ENCODE data around the gene ZNF354C. TPM values are rescaled to one million over a fixed set of nuclear protein-coding genes. Genes with fewer than 3 reads are reported as not detected.
"Not testable (repeated sequence)": the region's sequence is repeated elsewhere in the genome, so short reads cannot be mapped to it uniquely, and the experiment has no call there.

The ZNF354C gene
- total RNA-seq, 1 donor from 2014 or later, result 29.8 TPM

DNA sequence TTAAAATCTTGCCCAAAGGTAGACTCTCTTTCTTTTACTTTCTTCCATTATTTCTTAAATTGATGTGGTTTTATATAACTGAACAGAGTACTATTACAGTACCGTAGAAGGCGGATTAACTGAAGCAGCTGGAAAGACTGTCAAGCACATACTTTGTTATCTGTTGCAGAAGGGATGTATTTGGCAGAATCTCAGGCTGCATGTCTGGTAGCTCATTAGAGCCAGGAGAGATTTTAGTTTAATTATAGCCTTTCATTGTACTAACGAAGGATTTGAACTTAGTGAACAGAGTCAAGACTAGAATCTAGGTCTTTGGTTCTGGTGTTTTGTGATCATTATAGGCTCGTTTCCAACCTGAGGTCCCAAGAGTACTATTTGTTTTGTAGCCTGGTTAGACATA lies 20.6 kb downstream of the ZNF354C start:
- no peaks in the 10 kb centered on the region for H3K4me1 ChIP-seq
- H3K9me3 ChIP-seq (ENCODE audit: low read depth), result peaks cover 67% of the 10 kb centered on the region
- peaks cover 39% of the 10 kb centered on the region for H3K36me3 ChIP-seq
- H3K4me3 Mint-ChIP-seq, result no peak overlapping the region
- H3K79me2 ChIP-seq (ENCODE audit: low read depth), result no peaks in the 10 kb centered on the region
- peaks cover 81% of the 10 kb centered on the region for H3K9me3 Mint-ChIP-seq
- H4K20me1 ChIP-seq (ENCODE audit: low read depth), result no peaks in the 10 kb centered on the region
- no peak overlapping the region for H2AFZ ChIP-seq (replicated peaks)
- H3K9ac ChIP-seq, result no peak overlapping the region
- DNase-seq (ENCODE audit: low spot score), result no peak
- H3K36me3 Mint-ChIP-seq, result peaks cover 71% of the 10 kb centered on the region
- no peaks in the 10 kb centered on the region for H3K27me3 Mint-ChIP-seq (ENCODE audit: insufficient read depth, low read depth)
- no peak overlapping the region for H3K4me3 ChIP-seq
- no peaks in the 10 kb centered on the region for H3F3A ChIP-seq (ENCODE audit: low read depth)
- TF ChIP-seq, protein P1, sequence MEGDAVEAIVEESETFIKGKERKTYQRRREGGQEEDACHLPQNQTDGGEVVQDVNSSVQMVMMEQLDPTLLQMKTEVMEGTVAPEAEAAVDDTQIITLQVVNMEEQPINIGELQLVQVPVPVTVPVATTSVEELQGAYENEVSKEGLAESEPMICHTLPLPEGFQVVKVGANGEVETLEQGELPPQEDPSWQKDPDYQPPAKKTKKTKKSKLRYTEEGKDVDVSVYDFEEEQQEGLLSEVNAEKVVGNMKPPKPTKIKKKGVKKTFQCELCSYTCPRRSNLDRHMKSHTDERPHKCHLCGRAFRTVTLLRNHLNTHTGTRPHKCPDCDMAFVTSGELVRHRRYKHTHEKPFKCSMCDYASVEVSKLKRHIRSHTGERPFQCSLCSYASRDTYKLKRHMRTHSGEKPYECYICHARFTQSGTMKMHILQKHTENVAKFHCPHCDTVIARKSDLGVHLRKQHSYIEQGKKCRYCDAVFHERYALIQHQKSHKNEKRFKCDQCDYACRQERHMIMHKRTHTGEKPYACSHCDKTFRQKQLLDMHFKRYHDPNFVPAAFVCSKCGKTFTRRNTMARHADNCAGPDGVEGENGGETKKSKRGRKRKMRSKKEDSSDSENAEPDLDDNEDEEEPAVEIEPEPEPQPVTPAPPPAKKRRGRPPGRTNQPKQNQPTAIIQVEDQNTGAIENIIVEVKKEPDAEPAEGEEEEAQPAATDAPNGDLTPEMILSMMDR (IDR thresholded peaks at IDR 0.05), result no peak
- H3K4me1 Mint-ChIP-seq, result no peaks in the 10 kb centered on the region
- H3K27ac Mint-ChIP-seq, result no peak overlapping the region
- H3K4me2 ChIP-seq, result no peak overlapping the region
- no peaks in the 10 kb centered on the region for H3K27me3 ChIP-seq
- no peak overlapping the region for H3K27ac ChIP-seq

DNA sequence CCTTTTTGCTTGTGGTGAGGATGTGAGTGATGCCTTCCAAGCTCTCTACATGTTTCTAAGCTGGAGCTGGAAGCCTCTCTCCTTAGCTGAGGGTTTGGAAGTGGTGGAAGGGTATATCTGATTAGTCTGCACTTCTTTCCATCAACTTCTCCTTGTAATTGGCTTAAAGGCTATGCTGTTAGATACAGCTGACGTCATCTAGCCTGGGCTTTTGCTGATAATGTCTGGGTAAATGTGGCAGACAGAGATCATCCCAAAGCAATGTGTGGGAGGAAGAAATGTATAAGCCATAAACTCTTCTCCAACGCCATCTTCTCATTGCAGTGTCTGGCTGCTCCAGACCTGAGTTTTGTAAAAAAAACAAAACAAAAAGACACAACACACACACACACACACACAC lies 29.3 kb downstream of the ZNF354C start:
- no peaks in the 10 kb centered on the region for H3K79me2 ChIP-seq (ENCODE audit: low read depth)
- no peak overlapping the region for H3K27ac Mint-ChIP-seq
- no peak overlapping the region for H3K4me3 Mint-ChIP-seq
- no peaks in the 10 kb centered on the region for H3K36me3 Mint-ChIP-seq
- no peaks in the 10 kb centered on the region for H3K36me3 ChIP-seq
- H3K27ac ChIP-seq, result no peak overlapping the region
- TF ChIP-seq, protein P1 (IDR thresholded peaks at IDR 0.05), result no peak
- TF ChIP-seq EZH2 (IDR thresholded peaks at IDR 0.05), result no peak
- no peak overlapping the region for H3K4me3 ChIP-seq
- no peaks in the 10 kb centered on the region for H3K27me3 ChIP-seq
- H3F3A ChIP-seq (ENCODE audit: low read depth), result no peaks in the 10 kb centered on the region
- H3K9ac ChIP-seq, result no peak overlapping the region
- H3K4me1 Mint-ChIP-seq, result no peaks in the 10 kb centered on the region
- peaks cover 4% of the 10 kb centered on the region for H3K27me3 Mint-ChIP-seq (ENCODE audit: insufficient read depth, low read depth)
- peaks cover 71% of the 10 kb centered on the region for H3K9me3 Mint-ChIP-seq
- DNase-seq (ENCODE audit: low spot score), result no peak
- H3K9me3 ChIP-seq (ENCODE audit: low read depth), result peaks cover 33% of the 10 kb centered on the region
- no peak overlapping the region for H3K4me2 ChIP-seq
- no peaks in the 10 kb centered on the region for H3K4me1 ChIP-seq
- H2AFZ ChIP-seq (replicated peaks), result no peak overlapping the region
- no peaks in the 10 kb centered on the region for H4K20me1 ChIP-seq (ENCODE audit: low read depth)

DNA sequence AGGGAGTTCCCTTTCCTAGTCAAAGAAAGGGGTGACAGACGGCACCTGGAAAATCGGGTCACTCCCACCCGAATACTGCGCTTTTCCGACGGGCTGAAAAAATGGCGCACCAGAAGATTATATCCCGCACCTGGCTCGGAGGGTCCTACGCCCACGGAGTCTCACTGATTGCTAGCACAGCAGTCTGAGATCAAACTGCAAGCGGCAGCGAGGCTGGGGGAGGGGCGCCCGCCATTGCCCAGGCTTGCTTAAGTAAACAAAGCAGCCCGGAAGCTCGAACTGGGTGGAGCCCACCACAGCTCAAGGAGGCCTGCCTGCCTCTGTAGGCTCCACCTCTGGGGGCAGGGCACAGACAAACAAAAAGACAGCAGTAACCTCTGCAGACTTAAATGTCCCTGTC lies 41.1 kb downstream of the ZNF354C start:
- H3K27me3 Mint-ChIP-seq (ENCODE audit: insufficient read depth, low read depth), result not testable (repeated sequence)

DNA sequence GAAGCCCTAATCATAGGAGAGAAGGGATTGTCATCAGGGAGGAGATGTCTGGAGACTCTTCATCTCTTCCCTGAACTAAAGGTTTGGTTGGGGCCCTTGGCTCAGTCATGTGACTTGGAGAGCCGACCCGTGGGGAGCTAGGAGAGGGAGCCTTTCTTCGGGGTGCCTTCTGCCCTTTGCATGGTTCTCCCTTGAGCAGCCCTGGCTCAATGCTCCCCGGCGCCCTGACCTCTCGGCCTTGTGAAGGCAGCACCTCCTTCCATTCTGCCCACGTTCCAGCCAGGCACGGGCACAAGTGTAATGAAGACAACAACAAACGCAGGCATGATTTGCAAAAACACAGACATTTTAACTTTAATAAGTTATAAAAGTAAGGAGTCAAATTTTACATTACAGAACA lies 50.4 kb downstream of the ZNF354C start:
- H3K9me3 Mint-ChIP-seq, result peaks cover 49% of the 10 kb centered on the region

More for the DNA sequence above, 41.1 kb downstream of the ZNF354C start:
- not testable (repeated sequence) for H3F3A ChIP-seq (ENCODE audit: low read depth); H3K4me1 Mint-ChIP-seq; H2AFZ ChIP-seq (replicated peaks); H3K27ac ChIP-seq; H3K4me3 ChIP-seq; H3K4me1 ChIP-seq; H3K4me2 ChIP-seq; H3K9ac ChIP-seq; H3K4me3 Mint-ChIP-seq; H4K20me1 ChIP-seq (ENCODE audit: low read depth); H3K79me2 ChIP-seq (ENCODE audit: low read depth); H3K36me3 Mint-ChIP-seq; H3K27ac Mint-ChIP-seq; H3K27me3 ChIP-seq; DNase-seq (ENCODE audit: low spot score); H3K36me3 ChIP-seq
- peaks cover 28% of the 10 kb centered on the region for H3K9me3 ChIP-seq (ENCODE audit: low read depth)
- H3K9me3 Mint-ChIP-seq, result peaks cover 38% of the 10 kb centered on the region

More for the DNA sequence above, 50.4 kb downstream of the ZNF354C start:
- no peaks in the 10 kb centered on the region for H3F3A ChIP-seq (ENCODE audit: low read depth)
- no peak for DNase-seq (ENCODE audit: low spot score)
- no peak for TF ChIP-seq EZH2 (IDR thresholded peaks at IDR 0.05)
- no peak for TF ChIP-seq EZH2phosphoT487 (IDR thresholded peaks at IDR 0.05)
- TF ChIP-seq, protein P1 (IDR thresholded peaks at IDR 0.05), result no peak
- H3K36me3 ChIP-seq, result no peaks in the 10 kb centered on the region
- no peaks in the 10 kb centered on the region for H3K9me3 ChIP-seq (ENCODE audit: low read depth)
- H3K9ac ChIP-seq, result no peak overlapping the region
- H3K27ac Mint-ChIP-seq, result no peak overlapping the region
- no peaks in the 10 kb centered on the region for H3K36me3 Mint-ChIP-seq
- no peak overlapping the region for H3K4me3 Mint-ChIP-seq
- H3K4me1 Mint-ChIP-seq, result no peaks in the 10 kb centered on the region
- H3K4me3 ChIP-seq, result no peak overlapping the region
- no peaks in the 10 kb centered on the region for H3K79me2 ChIP-seq (ENCODE audit: low read depth)
- no peaks in the 10 kb centered on the region for H4K20me1 ChIP-seq (ENCODE audit: low read depth)
- H3K27ac ChIP-seq, result no peak overlapping the region
- H3K4me2 ChIP-seq, result no peak overlapping the region
- H3K4me1 ChIP-seq, result no peaks in the 10 kb centered on the region
- no peaks in the 10 kb centered on the region for H3K27me3 ChIP-seq
- peaks cover 3% of the 10 kb centered on the region for H3K27me3 Mint-ChIP-seq (ENCODE audit: insufficient read depth, low read depth)
- no peak overlapping the region for H2AFZ ChIP-seq (replicated peaks)

Data from neural progenitor cell (in vitro differentiated cells).